ENCODE measurements around the gene RNF19B.

RNF19B gene

DNA sequence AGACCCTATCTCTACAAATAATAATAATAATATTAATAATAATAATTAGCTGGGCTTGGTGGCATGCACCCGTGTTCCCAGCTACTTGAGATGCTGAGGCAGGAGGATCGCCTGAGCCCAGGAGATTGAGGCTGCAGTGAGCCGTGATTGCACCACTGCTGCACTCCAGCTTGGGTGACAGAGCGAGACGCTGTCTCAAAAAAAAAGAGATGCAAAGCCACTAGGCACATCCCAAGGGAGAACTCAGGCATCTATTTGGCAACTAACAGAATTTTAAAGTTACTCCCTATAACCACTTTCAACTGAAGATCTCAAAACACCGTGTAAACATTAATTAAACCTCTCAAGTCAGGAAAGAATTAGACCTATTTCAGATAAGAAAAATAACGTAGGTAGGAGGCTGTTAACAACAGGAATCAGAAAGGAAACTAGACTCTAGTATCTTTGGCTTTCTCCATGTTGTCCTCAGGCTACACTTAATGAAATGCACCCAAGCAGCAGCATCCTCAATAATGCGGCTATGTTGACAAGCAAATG lies 3.7 kb downstream of the RNF19B start:
- ATAC-seq (ENCODE audit: insufficient read depth, low read depth), result no peak
- peaks cover 20% of the 10 kb centered on the region for H4K20me1 ChIP-seq (ENCODE audit: insufficient read depth, low read length)
- peaks cover 66% of the 10 kb centered on the region for H3K79me2 ChIP-seq (ENCODE audit: insufficient read depth, low read length)
- H3K4me1 ChIP-seq (ENCODE audit: insufficient read depth, low read length), result peaks cover 60% of the 10 kb centered on the region
- TF ChIP-seq, protein P1, sequence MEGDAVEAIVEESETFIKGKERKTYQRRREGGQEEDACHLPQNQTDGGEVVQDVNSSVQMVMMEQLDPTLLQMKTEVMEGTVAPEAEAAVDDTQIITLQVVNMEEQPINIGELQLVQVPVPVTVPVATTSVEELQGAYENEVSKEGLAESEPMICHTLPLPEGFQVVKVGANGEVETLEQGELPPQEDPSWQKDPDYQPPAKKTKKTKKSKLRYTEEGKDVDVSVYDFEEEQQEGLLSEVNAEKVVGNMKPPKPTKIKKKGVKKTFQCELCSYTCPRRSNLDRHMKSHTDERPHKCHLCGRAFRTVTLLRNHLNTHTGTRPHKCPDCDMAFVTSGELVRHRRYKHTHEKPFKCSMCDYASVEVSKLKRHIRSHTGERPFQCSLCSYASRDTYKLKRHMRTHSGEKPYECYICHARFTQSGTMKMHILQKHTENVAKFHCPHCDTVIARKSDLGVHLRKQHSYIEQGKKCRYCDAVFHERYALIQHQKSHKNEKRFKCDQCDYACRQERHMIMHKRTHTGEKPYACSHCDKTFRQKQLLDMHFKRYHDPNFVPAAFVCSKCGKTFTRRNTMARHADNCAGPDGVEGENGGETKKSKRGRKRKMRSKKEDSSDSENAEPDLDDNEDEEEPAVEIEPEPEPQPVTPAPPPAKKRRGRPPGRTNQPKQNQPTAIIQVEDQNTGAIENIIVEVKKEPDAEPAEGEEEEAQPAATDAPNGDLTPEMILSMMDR (IDR thresholded peaks at IDR 0.05; ENCODE audit: borderline replicate concordance, extremely low read depth, low read length, poor library complexity, severe bottlenecking), result no peak
- TF ChIP-seq EZH2 (IDR thresholded peaks at IDR 0.05; ENCODE audit: borderline replicate concordance, low read depth, low read length, severe bottlenecking), result no peak
- H3K36me3 ChIP-seq (ENCODE audit: insufficient read depth, low read length), result no peaks in the 10 kb centered on the region
- DNase-seq, result no peak
- H3K27me3 ChIP-seq (ENCODE audit: insufficient read depth, low read length, poor library complexity), result no peaks in the 10 kb centered on the region
- no peak overlapping the region for H3K9ac ChIP-seq (ENCODE audit: low read depth, low read length)
- no peak overlapping the region for H2AFZ ChIP-seq (ENCODE audit: low read depth, low read length)
- no peak overlapping the region for H3K4me2 ChIP-seq (ENCODE audit: insufficient read depth, low read length)
- H3K27ac ChIP-seq (ENCODE audit: low read length), result no peak overlapping the region
- H3K4me3 ChIP-seq (ENCODE audit: low read depth in 1 of 2, low read length in 2 of 2), result no peak overlapping the region
- no peaks in the 10 kb centered on the region for H3K9me3 ChIP-seq (ENCODE audit: insufficient read depth, low read length, severe bottlenecking)

DNA sequence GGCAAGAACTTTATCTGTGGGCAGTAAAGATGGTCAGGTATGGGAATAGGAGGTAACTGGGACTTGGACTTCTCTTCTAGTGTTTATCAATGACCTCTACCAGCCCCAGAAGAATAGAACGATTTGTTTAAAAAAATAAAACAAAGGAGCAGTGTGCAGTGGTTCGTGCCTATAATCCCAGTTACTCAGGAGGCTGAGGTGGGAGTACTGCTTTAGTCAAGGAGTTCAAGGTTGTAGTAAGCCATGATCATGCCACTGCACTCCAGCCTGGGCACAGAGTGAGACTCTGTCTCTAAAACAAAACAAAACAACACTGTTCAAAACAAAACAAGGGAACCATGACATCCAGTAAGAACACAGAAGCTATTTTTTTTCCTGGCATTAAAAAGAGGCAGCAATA lies 4.3 kb downstream of the RNF19B start:
- TF ChIP-seq, protein P1 (IDR thresholded peaks at IDR 0.05; ENCODE audit: borderline replicate concordance, extremely low read depth, low read length, poor library complexity, severe bottlenecking), result no peak
- TF ChIP-seq EZH2 (IDR thresholded peaks at IDR 0.05; ENCODE audit: borderline replicate concordance, low read depth, low read length, severe bottlenecking), result no peak
- Histone ChIP-seq H3K9ac (ENCODE audit: low read depth, low read length) (no peak overlapping the region), H2AFZ (ENCODE audit: low read depth, low read length) (no peak overlapping the region), H3K27me3 (ENCODE audit: insufficient read depth, low read length, poor library complexity) (no peaks in the 10 kb centered on the region), H4K20me1 (ENCODE audit: insufficient read depth, low read length) (peaks cover 20% of the 10 kb centered on the region), H3K36me3 (ENCODE audit: insufficient read depth, low read length) (no peaks in the 10 kb centered on the region), H3K27ac (ENCODE audit: low read length) (no peak overlapping the region), H3K4me1 (ENCODE audit: insufficient read depth, low read length) (peaks cover 56% of the 10 kb centered on the region), H3K4me2 (ENCODE audit: insufficient read depth, low read length) (peak overlapping the region; percentile 15; the same call in 1 of the 2 replicates), H3K79me2 (ENCODE audit: insufficient read depth, low read length) (peaks cover 66% of the 10 kb centered on the region), H3K9me3 (ENCODE audit: insufficient read depth, low read length, severe bottlenecking) (no peaks in the 10 kb centered on the region), H3K4me3 (ENCODE audit: low read depth in 1 of 2, low read length in 2 of 2) (no peak overlapping the region)
- ATAC-seq (ENCODE audit: insufficient read depth, low read depth) (no peak), DNase-seq (no peak)

DNA sequence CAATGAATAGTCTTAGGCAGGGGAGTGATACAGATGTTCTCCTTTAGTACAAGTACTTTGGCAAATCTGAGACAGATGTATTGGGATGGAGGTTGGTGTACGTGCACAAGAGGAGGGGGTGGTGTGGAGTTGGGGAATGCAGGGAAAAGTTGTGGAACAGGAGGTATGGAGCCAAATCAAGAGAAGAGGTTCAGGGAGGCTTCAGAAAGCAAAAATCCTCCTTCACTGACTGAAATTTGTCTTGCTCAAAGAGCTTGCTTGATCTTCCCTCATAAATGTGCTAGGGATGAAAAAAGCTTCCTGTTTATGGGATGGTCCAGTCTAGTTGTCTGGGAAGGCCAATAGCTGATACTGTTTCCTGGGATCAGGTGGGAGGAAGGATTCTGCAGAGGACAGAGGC lies 5.8 kb downstream of the RNF19B start:
- Histone ChIP-seq H3K4me2 (ENCODE audit: insufficient read depth, low read length) (no peak overlapping the region), H4K20me1 (ENCODE audit: insufficient read depth, low read length) (peaks cover 20% of the 10 kb centered on the region), H3K9me3 (ENCODE audit: insufficient read depth, low read length, severe bottlenecking) (no peaks in the 10 kb centered on the region), H3K36me3 (ENCODE audit: insufficient read depth, low read length) (no peaks in the 10 kb centered on the region), H3K9ac (ENCODE audit: low read depth, low read length) (no peak overlapping the region), H3K79me2 (ENCODE audit: insufficient read depth, low read length) (peaks cover 74% of the 10 kb centered on the region), H3K27ac (ENCODE audit: low read length) (no peak overlapping the region), H3K4me3 (ENCODE audit: low read depth in 1 of 2, low read length in 2 of 2) (no peak overlapping the region), H3K27me3 (ENCODE audit: insufficient read depth, low read length, poor library complexity) (no peaks in the 10 kb centered on the region), H3K4me1 (ENCODE audit: insufficient read depth, low read length) (peaks cover 49% of the 10 kb centered on the region), H2AFZ (ENCODE audit: low read depth, low read length) (no peak overlapping the region)
- ATAC-seq (ENCODE audit: insufficient read depth, low read depth), result no peak
- TF ChIP-seq EZH2 (IDR thresholded peaks at IDR 0.05; ENCODE audit: borderline replicate concordance, low read depth, low read length, severe bottlenecking), result no peak
- TF ChIP-seq, protein P1 (IDR thresholded peaks at IDR 0.05; ENCODE audit: borderline replicate concordance, extremely low read depth, low read length, poor library complexity, severe bottlenecking), result no peak
- no peak for DNase-seq
